Measurements from ENCODE around the gene ADAMTS9.

The ADAMTS9 gene

GRCh38 chr3:64467255-64467944, 220.4 kb downstream of the ADAMTS9 start:
- Histone ChIP-seq H3K36me3 (ENCODE audit: control insufficient read depth in 5 of 5, insufficient read depth in 5 of 5, low read length in 5 of 5) (no peaks in the 10 kb centered on the region), H3K9ac (ENCODE audit: low read length in 5 of 5) (no peak overlapping the region), H3K4me3 (ENCODE audit: low read depth in 1 of 5, low read length in 5 of 5) (no peak overlapping the region), H3K27ac (ENCODE audit: low read depth, low read length) (no peak overlapping the region), H3K9me3 (ENCODE audit: control insufficient read depth in 5 of 5, low read length in 5 of 5) (no peaks in the 10 kb centered on the region), H3K27me3 (ENCODE audit: control insufficient read depth in 5 of 5, insufficient read depth in 4 of 5, low read length in 5 of 5) (no peaks in the 10 kb centered on the region), H3K4me1 (ENCODE audit: control insufficient read depth in 5 of 5, insufficient read depth in 5 of 5, low read length in 5 of 5) (peaks cover 2 to 14% (median 5%) of the 10 kb centered on the region in 5 donors)
